AG10803 (cell line): ENCODE measurements around the gene ZNF568.

ENCODE experiments used
- DNase-seq: peaks from one replicate; pipeline ENCODE4 v3.0.0; 2010; ENCODE audit warnings: low read depth
- H3K4me3 ChIP-seq: 2 replicates; pipeline ENCODE4 v1.5.1; 2011; ENCODE audit warnings: mild to moderate bottlenecking, low read length, control low read depth
- TF ChIP-seq, protein P1 (sequence below): conservative IDR thresholded peaks from 2 replicates; pipeline ENCODE4 v1.5.1; 2011; ENCODE audit warnings: mild to moderate bottlenecking, low read length, control low read depth, inconsistent platforms

The ZNF568 gene

DNA sequence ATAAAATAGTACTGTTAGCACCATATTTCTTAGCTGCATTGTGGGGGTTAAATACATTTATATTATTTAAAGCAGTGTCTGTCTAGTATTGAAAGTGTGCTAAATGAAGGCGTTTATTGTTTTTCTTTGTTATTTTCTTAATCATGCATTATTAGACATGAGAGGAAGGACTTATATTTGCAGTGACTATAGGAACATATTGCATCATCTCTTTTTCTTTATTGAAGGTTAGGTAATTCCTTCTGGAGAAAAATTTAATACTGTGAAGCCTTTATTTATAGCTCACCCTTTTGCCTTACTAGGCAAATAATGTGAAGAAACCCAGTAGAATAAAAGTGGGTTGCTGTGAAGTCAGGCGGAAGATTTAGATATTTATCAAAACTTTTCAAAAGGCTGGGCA lies 83.2 kb downstream of the ZNF568 start:
- DNase-seq = no peak
- TF ChIP-seq, protein P1, sequence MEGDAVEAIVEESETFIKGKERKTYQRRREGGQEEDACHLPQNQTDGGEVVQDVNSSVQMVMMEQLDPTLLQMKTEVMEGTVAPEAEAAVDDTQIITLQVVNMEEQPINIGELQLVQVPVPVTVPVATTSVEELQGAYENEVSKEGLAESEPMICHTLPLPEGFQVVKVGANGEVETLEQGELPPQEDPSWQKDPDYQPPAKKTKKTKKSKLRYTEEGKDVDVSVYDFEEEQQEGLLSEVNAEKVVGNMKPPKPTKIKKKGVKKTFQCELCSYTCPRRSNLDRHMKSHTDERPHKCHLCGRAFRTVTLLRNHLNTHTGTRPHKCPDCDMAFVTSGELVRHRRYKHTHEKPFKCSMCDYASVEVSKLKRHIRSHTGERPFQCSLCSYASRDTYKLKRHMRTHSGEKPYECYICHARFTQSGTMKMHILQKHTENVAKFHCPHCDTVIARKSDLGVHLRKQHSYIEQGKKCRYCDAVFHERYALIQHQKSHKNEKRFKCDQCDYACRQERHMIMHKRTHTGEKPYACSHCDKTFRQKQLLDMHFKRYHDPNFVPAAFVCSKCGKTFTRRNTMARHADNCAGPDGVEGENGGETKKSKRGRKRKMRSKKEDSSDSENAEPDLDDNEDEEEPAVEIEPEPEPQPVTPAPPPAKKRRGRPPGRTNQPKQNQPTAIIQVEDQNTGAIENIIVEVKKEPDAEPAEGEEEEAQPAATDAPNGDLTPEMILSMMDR = no peak

DNA sequence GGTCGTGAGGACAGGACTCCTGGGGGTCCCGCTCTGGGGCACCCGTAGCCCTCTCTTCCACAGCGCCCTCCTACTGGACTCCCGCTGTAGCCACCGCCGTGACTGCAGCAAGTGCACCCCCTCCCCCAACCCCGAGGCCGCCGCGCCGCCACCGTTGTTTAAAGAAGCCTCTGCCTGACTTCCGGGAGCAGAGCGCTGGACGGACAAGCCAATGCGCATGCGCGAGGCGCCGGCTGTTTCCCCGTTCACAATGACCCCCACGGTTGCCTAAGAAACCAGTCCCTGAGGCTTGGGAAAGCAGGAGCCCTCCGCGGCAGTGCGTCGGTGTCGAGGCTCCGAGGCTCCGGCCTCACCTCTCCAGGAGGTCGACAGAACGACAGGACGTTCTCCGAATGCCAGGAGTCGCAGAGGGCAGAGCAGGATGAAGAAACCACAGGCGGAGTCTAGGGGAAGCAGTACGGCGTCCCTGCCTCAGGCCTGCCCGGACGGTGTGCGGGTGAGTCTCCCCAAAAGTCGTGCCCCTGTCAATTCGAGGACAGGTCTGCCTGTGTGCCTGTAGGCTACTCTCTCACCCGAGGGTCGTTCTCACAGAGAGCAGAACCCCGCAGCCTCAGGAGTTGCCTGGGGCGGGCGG lies 91.6 kb downstream of the ZNF568 start:
- TF ChIP-seq, protein P1 = no peak
- H3K4me3 ChIP-seq = peak overlapping the region; percentile 54
- DNase-seq = peak; percentile 43

More for the DNA sequence above, 83.2 kb downstream of the ZNF568 start:
- H3K4me3 ChIP-seq = no peak overlapping the region

DNA sequence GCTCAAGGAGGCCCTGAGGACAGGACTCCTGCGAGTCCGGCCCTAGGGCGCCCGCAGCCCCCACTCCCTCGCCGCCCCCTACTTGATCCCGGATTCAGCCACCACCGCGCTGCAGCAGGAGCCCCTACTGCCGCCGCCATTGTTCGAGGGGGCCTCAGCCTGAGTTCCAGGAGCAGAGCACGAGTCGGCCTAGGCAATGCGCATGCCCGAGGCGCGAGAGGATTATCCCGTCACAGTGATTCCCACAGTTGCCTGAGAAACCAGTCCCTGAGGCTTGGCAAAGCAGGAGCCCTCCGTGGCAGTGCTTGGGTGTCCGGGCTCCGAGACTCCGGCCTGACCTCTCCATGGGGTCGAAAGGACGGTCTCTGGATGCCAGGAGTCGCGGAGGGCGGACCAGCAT lies 93.7 kb downstream of the ZNF568 start:
- no peak for DNase-seq
- TF ChIP-seq, protein P1 = no peak

DNA sequence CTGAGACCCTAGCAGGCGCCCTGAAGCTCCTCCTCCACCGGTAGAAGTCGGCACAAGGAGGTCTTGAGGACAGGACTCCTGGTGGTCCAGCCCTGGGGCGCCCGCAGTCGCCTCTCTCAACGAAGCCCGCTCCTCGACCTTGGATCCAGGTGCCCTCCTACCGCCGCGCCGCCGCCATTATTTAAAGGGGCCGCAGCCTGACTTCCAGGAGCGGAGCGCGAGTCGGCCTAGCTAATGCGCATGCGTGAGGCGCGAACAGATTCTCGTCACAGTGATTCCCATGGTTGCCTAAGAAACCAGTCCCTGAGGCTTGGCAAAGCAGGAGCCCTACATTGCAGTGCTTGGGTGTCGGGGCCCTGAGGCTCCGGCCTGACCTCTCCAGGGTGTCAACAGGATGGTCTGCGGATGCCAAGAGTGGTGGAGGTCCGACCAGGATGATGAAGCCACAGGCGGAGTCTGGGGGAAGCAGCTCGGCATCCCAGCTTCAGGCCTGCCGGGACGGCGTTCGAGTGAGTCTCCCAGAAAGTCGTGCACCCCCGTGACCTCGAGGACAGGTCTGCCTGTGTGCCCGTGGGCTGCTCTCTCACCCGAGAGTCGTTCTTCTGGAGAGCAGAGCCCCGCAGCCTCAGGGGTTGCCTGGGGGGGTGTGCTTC lies 96.1 kb downstream of the ZNF568 start:
- no peak for DNase-seq

More for the DNA sequence above, 93.7 kb downstream of the ZNF568 start:
- no peak overlapping the region for H3K4me3 ChIP-seq

DNA sequence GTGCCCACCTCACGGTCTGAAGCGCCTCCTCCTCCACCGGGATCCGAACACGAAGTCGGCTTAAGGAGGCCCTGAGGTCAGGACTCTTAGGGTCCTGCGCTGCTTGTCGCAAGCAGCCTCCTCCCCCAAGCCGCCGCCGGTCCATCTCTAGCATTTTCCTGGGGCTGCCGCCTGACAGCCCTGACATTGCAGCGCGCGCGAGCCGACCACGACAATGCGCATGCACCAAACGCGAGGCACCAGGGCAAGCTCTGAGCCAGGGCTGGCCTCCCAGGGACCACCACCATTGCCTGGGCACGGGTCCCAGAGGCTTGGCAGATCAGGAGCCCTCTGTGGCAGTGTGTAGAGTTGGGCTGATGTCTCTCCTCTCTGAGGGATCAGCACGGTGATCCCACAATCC lies 98.3 kb downstream of the ZNF568 start:
- TF ChIP-seq, protein P1 = no peak
- DNase-seq = no peak
- no peak overlapping the region for H3K4me3 ChIP-seq

More for the DNA sequence above, 96.1 kb downstream of the ZNF568 start:
- TF ChIP-seq, protein P1 = no peak
- H3K4me3 ChIP-seq = no peak overlapping the region

DNA sequence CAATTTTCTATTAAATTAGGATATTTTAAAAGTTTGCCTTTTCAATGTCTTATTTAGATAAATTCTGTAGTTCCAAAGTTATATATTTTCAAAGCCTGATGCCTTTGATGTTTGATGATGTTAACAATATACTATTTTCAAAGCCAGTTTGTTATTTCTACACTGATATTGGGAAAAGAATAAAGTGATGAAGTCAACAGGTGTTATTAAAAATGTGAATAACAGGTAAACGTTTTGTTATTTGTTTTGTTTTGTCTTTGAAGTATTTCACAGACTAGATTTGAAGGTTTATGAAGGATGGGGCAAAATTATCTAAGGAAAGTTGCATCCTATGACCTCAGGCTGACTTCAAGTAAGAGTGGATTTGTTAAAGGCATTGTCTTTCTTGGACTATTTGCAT lies 129.0 kb downstream of the ZNF568 start:
- H3K4me3 ChIP-seq = no peak overlapping the region

More for the DNA sequence above, 129.0 kb downstream of the ZNF568 start:
- DNase-seq = no peak
- TF ChIP-seq, protein P1 = no peak
